ENCODE results near the gene DLGAP1.

DLGAP1 gene

DNA sequence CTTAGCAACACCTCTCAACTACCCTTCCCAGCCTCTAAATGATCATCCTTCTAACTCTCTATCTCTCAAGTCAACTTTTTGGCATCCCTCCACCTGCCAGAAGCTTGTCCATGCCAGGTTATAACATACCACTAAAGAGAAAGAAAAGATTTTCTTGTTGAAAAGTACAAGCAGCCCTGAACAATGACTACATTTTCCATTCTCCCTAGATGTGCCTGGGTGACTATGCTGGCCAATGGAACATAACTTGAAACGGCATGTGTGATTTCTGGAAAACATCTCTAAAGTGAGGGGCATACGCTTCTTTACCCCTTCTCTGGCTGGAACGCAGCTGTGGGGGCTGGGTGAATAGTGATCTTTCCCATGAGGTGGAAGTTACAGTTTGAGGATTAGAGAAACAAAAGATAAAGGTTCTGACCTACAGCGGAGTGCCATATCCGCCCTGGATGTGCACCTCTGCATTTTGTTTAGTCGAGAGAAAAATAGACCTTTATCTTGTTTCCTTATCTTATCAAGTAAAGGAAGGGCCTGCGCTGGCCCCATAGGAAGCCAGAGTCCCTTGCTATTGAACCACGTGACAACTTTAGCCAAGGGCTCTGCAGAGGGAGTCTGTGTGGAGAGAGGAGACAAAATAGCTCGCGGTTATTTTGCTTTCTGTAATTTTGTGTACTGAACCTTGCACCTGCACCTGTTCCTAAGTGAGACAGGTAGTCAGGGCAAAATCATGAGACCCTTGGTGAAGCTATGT lies 568.4 kb downstream of the DLGAP1 start:
- Histone ChIP-seq H3K27ac (ENCODE audit: insufficient read depth, low read length, poor library complexity, severe bottlenecking) (no peak overlapping the region), H3K4me3 (ENCODE audit: insufficient read depth, low read depth, low read length, poor library complexity, severe bottlenecking) (no peak overlapping the region), H3K4me1 (ENCODE audit: control insufficient read depth, insufficient read depth, low read length, poor library complexity, severe bottlenecking) (no peaks in the 10 kb centered on the region), H3K27me3 (replicated peaks; ENCODE audit: control insufficient read depth, insufficient read depth, low read length, poor library complexity, severe bottlenecking) (no peaks in the 10 kb centered on the region), H3K9me3 (ENCODE audit: control insufficient read depth, low read length) (no peaks in the 10 kb centered on the region), H3K36me3 (ENCODE audit: control insufficient read depth, insufficient read depth, low read length) (no peaks in the 10 kb centered on the region)
- DNase-seq, result no peak

DNA sequence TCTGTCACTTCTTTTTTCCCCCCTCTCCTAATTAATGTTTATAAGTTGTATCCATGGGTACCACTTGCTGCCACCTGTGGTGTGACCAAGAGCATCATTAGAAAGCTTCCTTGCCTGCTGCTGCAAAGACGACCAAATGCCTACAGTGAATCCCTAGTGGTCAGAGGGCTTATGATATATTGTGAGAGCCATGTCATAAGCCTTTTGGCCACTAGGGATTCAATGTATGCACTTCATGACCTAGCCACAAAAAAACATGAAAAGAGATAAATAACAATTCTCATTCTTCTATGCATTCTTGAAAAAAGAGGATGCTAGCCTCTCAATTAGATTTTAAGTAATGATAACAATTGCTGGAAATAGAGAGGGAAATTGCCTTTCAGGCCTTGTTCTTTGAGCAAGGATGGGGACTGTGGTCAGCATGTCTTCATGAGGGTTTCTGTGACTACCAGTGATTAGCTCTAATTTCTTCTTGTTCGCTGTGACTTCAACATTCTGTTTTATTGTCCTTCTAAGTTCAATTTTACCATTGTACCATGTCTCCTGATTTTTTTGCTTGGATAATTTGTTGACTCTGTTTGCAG lies 569.8 kb downstream of the DLGAP1 start:
- no peaks in the 10 kb centered on the region for H3K4me1 ChIP-seq (ENCODE audit: control insufficient read depth, insufficient read depth, low read length, poor library complexity, severe bottlenecking)
- no peaks in the 10 kb centered on the region for H3K27me3 ChIP-seq (replicated peaks; ENCODE audit: control insufficient read depth, insufficient read depth, low read length, poor library complexity, severe bottlenecking)
- no peak for DNase-seq
- H3K4me3 ChIP-seq (ENCODE audit: insufficient read depth, low read depth, low read length, poor library complexity, severe bottlenecking), result no peak overlapping the region
- no peak overlapping the region for H3K27ac ChIP-seq (ENCODE audit: insufficient read depth, low read length, poor library complexity, severe bottlenecking)
- no peaks in the 10 kb centered on the region for H3K9me3 ChIP-seq (ENCODE audit: control insufficient read depth, low read length)
- H3K36me3 ChIP-seq (ENCODE audit: control insufficient read depth, insufficient read depth, low read length), result no peaks in the 10 kb centered on the region

DNA sequence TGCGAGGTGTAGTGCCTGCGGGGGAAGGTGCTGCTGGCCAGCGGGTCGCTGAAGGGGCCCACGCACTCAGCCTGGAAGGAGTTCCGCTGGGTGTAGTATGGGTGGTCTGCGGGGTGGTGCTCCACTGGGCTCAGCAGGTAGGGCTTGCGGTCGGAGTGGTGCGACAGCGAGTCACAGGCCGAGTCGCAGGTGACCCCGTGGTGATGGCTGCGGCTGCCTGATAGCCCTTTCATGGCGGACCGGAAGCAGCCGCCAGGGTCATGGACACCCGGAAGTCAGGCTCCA lies 575.3 kb downstream of the DLGAP1 start:
- DNase-seq, result no peak
- Histone ChIP-seq H3K36me3 (ENCODE audit: control insufficient read depth, insufficient read depth, low read length) (no peaks in the 10 kb centered on the region), H3K9me3 (ENCODE audit: control insufficient read depth, low read length) (no peaks in the 10 kb centered on the region), H3K27me3 (replicated peaks; ENCODE audit: control insufficient read depth, insufficient read depth, low read length, poor library complexity, severe bottlenecking) (no peaks in the 10 kb centered on the region), H3K27ac (ENCODE audit: insufficient read depth, low read length, poor library complexity, severe bottlenecking) (no peak overlapping the region), H3K4me3 (ENCODE audit: insufficient read depth, low read depth, low read length, poor library complexity, severe bottlenecking) (no peak overlapping the region), H3K4me1 (ENCODE audit: control insufficient read depth, insufficient read depth, low read length, poor library complexity, severe bottlenecking) (no peaks in the 10 kb centered on the region)

GRCh38 chr18:3879114-3879835 lies 575.8 kb downstream of the DLGAP1 start:
- H3K9me3 ChIP-seq (ENCODE audit: control insufficient read depth, low read length), result no peaks in the 10 kb centered on the region
- no peaks in the 10 kb centered on the region for H3K27me3 ChIP-seq (replicated peaks; ENCODE audit: control insufficient read depth, insufficient read depth, low read length, poor library complexity, severe bottlenecking)
- H3K27ac ChIP-seq (ENCODE audit: insufficient read depth, low read length, poor library complexity, severe bottlenecking), result no peak overlapping the region
- no peak for DNase-seq
- H3K36me3 ChIP-seq (ENCODE audit: control insufficient read depth, insufficient read depth, low read length), result no peaks in the 10 kb centered on the region
- H3K4me3 ChIP-seq (ENCODE audit: insufficient read depth, low read depth, low read length, poor library complexity, severe bottlenecking), result no peak overlapping the region
- H3K4me1 ChIP-seq (ENCODE audit: control insufficient read depth, insufficient read depth, low read length, poor library complexity, severe bottlenecking), result no peaks in the 10 kb centered on the region

GRCh38 chr18:3878401-3878800 lies 576.7 kb downstream of the DLGAP1 start:
- Histone ChIP-seq H3K36me3 (ENCODE audit: control insufficient read depth, insufficient read depth, low read length) (no peaks in the 10 kb centered on the region), H3K27ac (ENCODE audit: insufficient read depth, low read length, poor library complexity, severe bottlenecking) (no peak overlapping the region), H3K9me3 (ENCODE audit: control insufficient read depth, low read length) (no peaks in the 10 kb centered on the region), H3K4me1 (ENCODE audit: control insufficient read depth, insufficient read depth, low read length, poor library complexity, severe bottlenecking) (no peaks in the 10 kb centered on the region), H3K4me3 (ENCODE audit: insufficient read depth, low read depth, low read length, poor library complexity, severe bottlenecking) (no peak overlapping the region), H3K27me3 (replicated peaks; ENCODE audit: control insufficient read depth, insufficient read depth, low read length, poor library complexity, severe bottlenecking) (no peaks in the 10 kb centered on the region)
- no peak for DNase-seq

- H3K9me3 ChIP-seq (ENCODE audit: control insufficient read depth, low read length), result no peaks in the 10 kb centered on the region
- no peak for DNase-seq
- no peaks in the 10 kb centered on the region for H3K36me3 ChIP-seq (ENCODE audit: control insufficient read depth, insufficient read depth, low read length)
- H3K27ac ChIP-seq (ENCODE audit: insufficient read depth, low read length, poor library complexity, severe bottlenecking), result no peak overlapping the region
- no peaks in the 10 kb centered on the region for H3K4me1 ChIP-seq (ENCODE audit: control insufficient read depth, insufficient read depth, low read length, poor library complexity, severe bottlenecking)
- H3K4me3 ChIP-seq (ENCODE audit: insufficient read depth, low read depth, low read length, poor library complexity, severe bottlenecking), result no peak overlapping the region
- H3K27me3 ChIP-seq (replicated peaks; ENCODE audit: control insufficient read depth, insufficient read depth, low read length, poor library complexity, severe bottlenecking), result no peaks in the 10 kb centered on the region
Measured at GRCh38 chr18:3877678-3878077, 577.4 kb downstream of the DLGAP1 start.

- H3K27ac ChIP-seq (ENCODE audit: insufficient read depth, low read length, poor library complexity, severe bottlenecking), result no peak overlapping the region
- no peak for DNase-seq
- H3K27me3 ChIP-seq (replicated peaks; ENCODE audit: control insufficient read depth, insufficient read depth, low read length, poor library complexity, severe bottlenecking), result no peaks in the 10 kb centered on the region
- no peaks in the 10 kb centered on the region for H3K36me3 ChIP-seq (ENCODE audit: control insufficient read depth, insufficient read depth, low read length)
- H3K4me3 ChIP-seq (ENCODE audit: insufficient read depth, low read depth, low read length, poor library complexity, severe bottlenecking), result no peak overlapping the region
- no peaks in the 10 kb centered on the region for H3K4me1 ChIP-seq (ENCODE audit: control insufficient read depth, insufficient read depth, low read length, poor library complexity, severe bottlenecking)
- no peaks in the 10 kb centered on the region for H3K9me3 ChIP-seq (ENCODE audit: control insufficient read depth, low read length)
Measured at GRCh38 chr18:3875961-3876360, 579.1 kb downstream of the DLGAP1 start.

DNA sequence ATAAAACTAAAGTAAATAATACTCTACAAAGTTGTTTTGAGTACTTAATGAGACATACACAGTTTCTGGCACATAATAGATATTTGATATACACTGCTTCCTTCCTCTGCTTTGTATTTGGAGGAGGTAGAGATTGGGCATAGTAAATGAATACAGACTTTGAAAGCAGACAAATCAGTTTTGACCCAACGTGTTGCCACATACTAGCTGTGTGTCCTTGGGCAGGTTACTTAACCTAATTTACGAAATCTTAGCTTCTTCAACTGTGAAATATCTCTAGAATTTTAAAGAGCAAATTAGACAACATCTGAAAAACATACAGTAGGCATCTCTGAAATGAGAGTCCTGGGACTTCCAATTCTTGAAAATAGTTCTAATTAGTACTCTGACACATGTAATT lies 579.7 kb downstream of the DLGAP1 start:
- H3K27ac ChIP-seq (ENCODE audit: insufficient read depth, low read length, poor library complexity, severe bottlenecking), result no peak overlapping the region
- H3K9me3 ChIP-seq (ENCODE audit: control insufficient read depth, low read length), result no peaks in the 10 kb centered on the region
- no peak for DNase-seq
- H3K4me1 ChIP-seq (ENCODE audit: control insufficient read depth, insufficient read depth, low read length, poor library complexity, severe bottlenecking), result no peaks in the 10 kb centered on the region
- H3K27me3 ChIP-seq (replicated peaks; ENCODE audit: control insufficient read depth, insufficient read depth, low read length, poor library complexity, severe bottlenecking), result no peaks in the 10 kb centered on the region
- H3K4me3 ChIP-seq (ENCODE audit: insufficient read depth, low read depth, low read length, poor library complexity, severe bottlenecking), result no peak overlapping the region
- H3K36me3 ChIP-seq (ENCODE audit: control insufficient read depth, insufficient read depth, low read length), result no peaks in the 10 kb centered on the region

DNA sequence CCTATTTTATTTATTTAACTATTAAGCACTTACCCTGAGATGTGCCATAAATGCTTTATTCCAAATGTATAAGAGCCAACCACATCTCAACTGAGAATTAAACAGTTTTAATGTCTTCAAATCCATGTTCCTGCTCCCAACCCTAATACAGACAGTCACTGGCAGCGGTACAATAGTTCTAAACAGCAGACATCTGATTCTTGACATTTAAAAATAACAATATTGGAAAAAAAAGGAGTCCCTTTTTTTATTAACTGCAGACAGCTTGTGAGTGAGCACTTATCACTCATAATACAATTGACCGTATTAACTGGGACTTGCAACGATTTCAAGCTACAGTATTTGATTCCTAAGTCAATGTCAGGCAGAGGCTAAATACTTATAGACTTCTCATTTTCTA lies 580.5 kb downstream of the DLGAP1 start:
- no peaks in the 10 kb centered on the region for H3K9me3 ChIP-seq (ENCODE audit: control insufficient read depth, low read length)
- no peak for DNase-seq
- no peaks in the 10 kb centered on the region for H3K4me1 ChIP-seq (ENCODE audit: control insufficient read depth, insufficient read depth, low read length, poor library complexity, severe bottlenecking)
- no peak overlapping the region for H3K27ac ChIP-seq (ENCODE audit: insufficient read depth, low read length, poor library complexity, severe bottlenecking)
- H3K36me3 ChIP-seq (ENCODE audit: control insufficient read depth, insufficient read depth, low read length), result no peaks in the 10 kb centered on the region
- H3K27me3 ChIP-seq (replicated peaks; ENCODE audit: control insufficient read depth, insufficient read depth, low read length, poor library complexity, severe bottlenecking), result no peaks in the 10 kb centered on the region
- no peak overlapping the region for H3K4me3 ChIP-seq (ENCODE audit: insufficient read depth, low read depth, low read length, poor library complexity, severe bottlenecking)

GRCh38 chr18:3874125-3874524 lies 581.0 kb downstream of the DLGAP1 start:
- H3K27me3 ChIP-seq (replicated peaks; ENCODE audit: control insufficient read depth, insufficient read depth, low read length, poor library complexity, severe bottlenecking), result no peaks in the 10 kb centered on the region
- no peak overlapping the region for H3K4me3 ChIP-seq (ENCODE audit: insufficient read depth, low read depth, low read length, poor library complexity, severe bottlenecking)
- H3K4me1 ChIP-seq (ENCODE audit: control insufficient read depth, insufficient read depth, low read length, poor library complexity, severe bottlenecking), result no peaks in the 10 kb centered on the region
- DNase-seq, result no peak
- H3K36me3 ChIP-seq (ENCODE audit: control insufficient read depth, insufficient read depth, low read length), result no peaks in the 10 kb centered on the region
- H3K27ac ChIP-seq (ENCODE audit: insufficient read depth, low read length, poor library complexity, severe bottlenecking), result no peak overlapping the region
- no peaks in the 10 kb centered on the region for H3K9me3 ChIP-seq (ENCODE audit: control insufficient read depth, low read length)

Data from effector memory CD4-positive, alpha-beta T cell (primary cell).